ENCODE results near the gene NKX2-2. TPM values are rescaled to one million over a fixed set of nuclear protein-coding genes. Genes with fewer than 3 reads are reported as not detected.

NKX2-2 gene
- total and polyA plus RNA-seq, 2 of the 4 experiments (the other 2 are of a cell fraction), result not detected

GRCh38 chr20:21496452-21496851 is 17.4 kb downstream of the NKX2-2 start:
- TF ChIP-seq NFE2L2 (IDR thresholded peaks at IDR 0.05; ENCODE audit: low read depth, low read length), result no peak
- no peak for TF ChIP-seq RCOR1 (IDR thresholded peaks at IDR 0.05; ENCODE audit: insufficient replicate concordance, low read length)
- TF ChIP-seq BHLHE40 (IDR thresholded peaks at IDR 0.05; ENCODE audit: low read depth, low read length), result no peak
- no peak for TF ChIP-seq MAZ (IDR thresholded peaks at IDR 0.05; ENCODE audit: borderline replicate concordance, low read depth, low read length)
- TF ChIP-seq CEBPB (IDR thresholded peaks at IDR 0.05; ENCODE audit: low read depth, low read length), result no peak
- TF ChIP-seq CHD1 (IDR thresholded peaks at IDR 0.05; ENCODE audit: low read depth, low read length), result no peak
- TF ChIP-seq MXI1 (IDR thresholded peaks at IDR 0.05; ENCODE audit: borderline replicate concordance, low read depth, low read length), result no peak
- TF ChIP-seq RFX5 (IDR thresholded peaks at IDR 0.05; ENCODE audit: low read depth, low read length), result no peak
- TF ChIP-seq MAFK (IDR thresholded peaks at IDR 0.05; ENCODE audit: low read depth, low read length), result no peak
- no peak for TF ChIP-seq POLR2A (IDR thresholded peaks at IDR 0.05; ENCODE audit: low read depth, low read length)
- TF ChIP-seq FOS (IDR thresholded peaks at IDR 0.05; ENCODE audit: low read depth, low read length), result no peak
- no peak for TF ChIP-seq CTCF (conservative IDR thresholded peaks at IDR 0.05; ENCODE audit: low read depth, low read length)
- TF ChIP-seq, protein P1, sequence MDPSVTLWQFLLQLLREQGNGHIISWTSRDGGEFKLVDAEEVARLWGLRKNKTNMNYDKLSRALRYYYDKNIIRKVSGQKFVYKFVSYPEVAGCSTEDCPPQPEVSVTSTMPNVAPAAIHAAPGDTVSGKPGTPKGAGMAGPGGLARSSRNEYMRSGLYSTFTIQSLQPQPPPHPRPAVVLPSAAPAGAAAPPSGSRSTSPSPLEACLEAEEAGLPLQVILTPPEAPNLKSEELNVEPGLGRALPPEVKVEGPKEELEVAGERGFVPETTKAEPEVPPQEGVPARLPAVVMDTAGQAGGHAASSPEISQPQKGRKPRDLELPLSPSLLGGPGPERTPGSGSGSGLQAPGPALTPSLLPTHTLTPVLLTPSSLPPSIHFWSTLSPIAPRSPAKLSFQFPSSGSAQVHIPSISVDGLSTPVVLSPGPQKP (IDR thresholded peaks at IDR 0.05; ENCODE audit: borderline replicate concordance, low read depth, low read length), result no peak
- ChIA-PET CTCF (no interaction called here), POLR2A (ENCODE audit: unreplicated experiment) (no interaction called here)
- no TSS peak for BruUV-seq (replicated peaks)
- H3K4me3 ChIP-seq (ENCODE audit: insufficient read depth, low read depth, low read length), result no peak overlapping the region
- dilution Hi-C loops (cut with HindIII; ENCODE audit: low sequenced_read_pairs, unreplicated experiment), result no loop called here
- no peak overlapping the region for H3K23ac ChIP-seq (ENCODE audit: low read depth, low read length)
- no peak overlapping the region for H2AK9ac ChIP-seq (replicated peaks; ENCODE audit: low read depth, low read length, poor library complexity)
- H3K4ac ChIP-seq (ENCODE audit: low read depth, low read length), result no peak overlapping the region
- no peak overlapping the region for H3K27ac ChIP-seq (ENCODE audit: insufficient read depth, low read length)
- H3K9me3 ChIP-seq (ENCODE audit: control insufficient read depth, insufficient read depth, low read length), result no peaks in the 10 kb centered on the region
- no peak overlapping the region for H3K14ac ChIP-seq (replicated peaks; ENCODE audit: low read depth, low read length)
- no peak for ATAC-seq (ENCODE audit: low read depth)
- H4K5ac ChIP-seq (ENCODE audit: low read depth, low read length), result no peak overlapping the region
- H2BK15ac ChIP-seq (ENCODE audit: low read depth, low read length), result no peak overlapping the region
- no peaks in the 10 kb centered on the region for H3K79me1 ChIP-seq (ENCODE audit: low read depth in 1 of 2, low read length in 2 of 2)
- no peak overlapping the region for H3K4me2 ChIP-seq (ENCODE audit: low read depth, low read length)
- no peaks in the 10 kb centered on the region for H4K20me1 ChIP-seq (ENCODE audit: insufficient read depth, low read length)
- DNase-seq, result no peak
- peaks cover 21% of the 10 kb centered on the region for H3K27me3 ChIP-seq (ENCODE audit: control insufficient read depth, insufficient read depth, low read length)
- no CpG with 5 or more reads among the region's 5 CpGs for WGBS, 2 experiments (ENCODE audit: extremely low coverage in 2 of 2, insufficient read length in 1 of 2)
- H3K4me1 ChIP-seq (ENCODE audit: control insufficient read depth, insufficient read depth, low read length), result no peaks in the 10 kb centered on the region
- no peak overlapping the region for H2AK5ac ChIP-seq (ENCODE audit: low read depth, low read length)
- no peaks in the 10 kb centered on the region for H3K9me1 ChIP-seq (ENCODE audit: insufficient read depth, low read length)
- no peak overlapping the region for H2AFZ ChIP-seq (replicated peaks; ENCODE audit: low read length, poor library complexity)
- H2BK120ac ChIP-seq (ENCODE audit: low read depth, low read length), result no peak overlapping the region
- no peak overlapping the region for H2BK5ac ChIP-seq (ENCODE audit: low read depth, low read length, poor library complexity, severe bottlenecking)
- H4K8ac ChIP-seq (ENCODE audit: low read depth in 2 of 2, low read length in 2 of 2), result no peak overlapping the region
- H3K36me3 ChIP-seq (ENCODE audit: control insufficient read depth, insufficient read depth, low read length), result no peaks in the 10 kb centered on the region
- H4K91ac ChIP-seq (ENCODE audit: insufficient read depth, low read depth, low read length), result no peak overlapping the region
- no peak overlapping the region for H3K56ac ChIP-seq (ENCODE audit: extremely low read depth, insufficient read depth, low read length)
- intact Hi-C loops (cut with micrococcal nuclease), result no loop called here
- no peak overlapping the region for H3K9ac ChIP-seq (ENCODE audit: low read depth, low read length)
- no peak overlapping the region for H2BK20ac ChIP-seq (ENCODE audit: low read depth, low read length)
- in situ Hi-C loops (cut with MboI; ENCODE audit: low sequenced_read_pairs), result no loop called here
- no peak overlapping the region for H3K18ac ChIP-seq (ENCODE audit: low read depth, low read length)
